ENCODE data around the gene ARHGEF28.

ARHGEF28 gene

GRCh38 chr5:73636408-73636807 lies 10.4 kb downstream of the ARHGEF28 start:
- H3K4me2 ChIP-seq (ENCODE audit: low read length) = no peak overlapping the region
- no peak overlapping the region for H2AK5ac ChIP-seq (ENCODE audit: low read length)
- H3K4me3 ChIP-seq (ENCODE audit: low read length) = no peak overlapping the region
- no peaks in the 10 kb centered on the region for H3K4me1 ChIP-seq (ENCODE audit: control insufficient read depth, low read depth, low read length)
- no peaks in the 10 kb centered on the region for H3K36me3 ChIP-seq (ENCODE audit: control insufficient read depth, insufficient read depth, low read length)
- no peak overlapping the region for H3K56ac ChIP-seq (ENCODE audit: low read length)
- no peak overlapping the region for H3K9ac ChIP-seq (ENCODE audit: low read length)
- H4K5ac ChIP-seq (ENCODE audit: low read length) = no peak overlapping the region
- no peak overlapping the region for H3K18ac ChIP-seq (ENCODE audit: low read length)
- H3K23ac ChIP-seq (ENCODE audit: low read length) = no peak overlapping the region
- no peaks in the 10 kb centered on the region for H3K79me2 ChIP-seq (ENCODE audit: control insufficient read depth, insufficient read depth, low read length)
- no peak overlapping the region for H2BK120ac ChIP-seq (ENCODE audit: low read depth, low read length)
- 100% methylated on average over 1 of the region's 3 CpGs for WGBS (ENCODE audit: extremely low coverage, insufficient coverage, low lambda C conversion rate)
- no peaks in the 10 kb centered on the region for H3K79me1 ChIP-seq (ENCODE audit: low read length)
- DNase-seq = no peak
- H3K27me3 ChIP-seq (ENCODE audit: insufficient read depth, low read length, poor library complexity) = no peaks in the 10 kb centered on the region
- H2BK15ac ChIP-seq (replicated peaks; ENCODE audit: low read depth) = no peak overlapping the region
- H3K27ac ChIP-seq (ENCODE audit: low read depth, low read length) = no peak overlapping the region
- H3K4ac ChIP-seq (ENCODE audit: low read depth, low read length) = no peak overlapping the region
- no peak overlapping the region for H4K8ac ChIP-seq (ENCODE audit: low read depth, low read length)
- no peak overlapping the region for H2BK5ac ChIP-seq (ENCODE audit: low read length)

- H3K23ac ChIP-seq (ENCODE audit: low read length) = no peak overlapping the region
- no peak overlapping the region for H3K18ac ChIP-seq (ENCODE audit: low read length)
- no peak overlapping the region for H3K27ac ChIP-seq (ENCODE audit: low read depth, low read length)
- H2BK120ac ChIP-seq (ENCODE audit: low read depth, low read length) = no peak overlapping the region
- H2BK15ac ChIP-seq (replicated peaks; ENCODE audit: low read depth) = no peak overlapping the region
- H3K79me1 ChIP-seq (ENCODE audit: low read length) = no peaks in the 10 kb centered on the region
- no peaks in the 10 kb centered on the region for H3K4me1 ChIP-seq (ENCODE audit: control insufficient read depth, low read depth, low read length)
- H4K5ac ChIP-seq (ENCODE audit: low read length) = no peak overlapping the region
- no peak overlapping the region for H3K4me3 ChIP-seq (ENCODE audit: low read length)
- H2BK5ac ChIP-seq (ENCODE audit: low read length) = no peak overlapping the region
- WGBS (ENCODE audit: extremely low coverage, insufficient coverage, low lambda C conversion rate) = no CpG with 5 or more reads among the region's 2 CpGs
- no peak overlapping the region for H3K56ac ChIP-seq (ENCODE audit: low read length)
- no peaks in the 10 kb centered on the region for H3K79me2 ChIP-seq (ENCODE audit: control insufficient read depth, insufficient read depth, low read length)
- no peak overlapping the region for H3K9ac ChIP-seq (ENCODE audit: low read length)
- H4K8ac ChIP-seq (ENCODE audit: low read depth, low read length) = no peak overlapping the region
- H3K27me3 ChIP-seq (ENCODE audit: insufficient read depth, low read length, poor library complexity) = no peaks in the 10 kb centered on the region
- H2AK5ac ChIP-seq (ENCODE audit: low read length) = no peak overlapping the region
- no peak overlapping the region for H3K4me2 ChIP-seq (ENCODE audit: low read length)
- no peak overlapping the region for H3K4ac ChIP-seq (ENCODE audit: low read depth, low read length)
- H3K36me3 ChIP-seq (ENCODE audit: control insufficient read depth, insufficient read depth, low read length) = no peaks in the 10 kb centered on the region
- DNase-seq = no peak
Observed at GRCh38 chr5:73637565-73637964, 11.6 kb downstream of the ARHGEF28 start.

GRCh38 chr5:73638344-73639095 lies 12.5 kb downstream of the ARHGEF28 start:
- Histone ChIP-seq H3K36me3 (ENCODE audit: control insufficient read depth, insufficient read depth, low read length) (no peaks in the 10 kb centered on the region), H3K4me1 (ENCODE audit: control insufficient read depth, low read depth, low read length) (no peaks in the 10 kb centered on the region), H3K27ac (ENCODE audit: low read depth, low read length) (no peak overlapping the region), H3K79me1 (ENCODE audit: low read length) (no peaks in the 10 kb centered on the region), H3K4me2 (ENCODE audit: low read length) (no peak overlapping the region), H3K9ac (ENCODE audit: low read length) (no peak overlapping the region), H3K56ac (ENCODE audit: low read length) (no peak overlapping the region), H3K4ac (ENCODE audit: low read depth, low read length) (no peak overlapping the region), H3K27me3 (ENCODE audit: insufficient read depth, low read length, poor library complexity) (no peaks in the 10 kb centered on the region), H4K8ac (ENCODE audit: low read depth, low read length) (no peak overlapping the region), H2BK120ac (ENCODE audit: low read depth, low read length) (no peak overlapping the region), H4K5ac (ENCODE audit: low read length) (no peak overlapping the region), H2BK5ac (ENCODE audit: low read length) (no peak overlapping the region), H3K79me2 (ENCODE audit: control insufficient read depth, insufficient read depth, low read length) (no peaks in the 10 kb centered on the region), H2BK15ac (replicated peaks; ENCODE audit: low read depth) (no peak overlapping the region), H3K4me3 (ENCODE audit: low read length) (no peak overlapping the region), H3K23ac (ENCODE audit: low read length) (no peak overlapping the region), H2AK5ac (ENCODE audit: low read length) (no peak overlapping the region), H3K18ac (ENCODE audit: low read length) (no peak overlapping the region)
- no CpG with 5 or more reads among the region's 4 CpGs for WGBS (ENCODE audit: extremely low coverage, insufficient coverage, low lambda C conversion rate)
- no peak for DNase-seq

GRCh38 chr5:73640861-73641320 lies 14.9 kb downstream of the ARHGEF28 start:
- Histone ChIP-seq H2BK15ac (replicated peaks; ENCODE audit: low read depth) (no peak overlapping the region), H3K27me3 (ENCODE audit: insufficient read depth, low read length, poor library complexity) (no peaks in the 10 kb centered on the region), H3K4me2 (ENCODE audit: low read length) (no peak overlapping the region), H3K79me1 (ENCODE audit: low read length) (no peaks in the 10 kb centered on the region), H3K18ac (ENCODE audit: low read length) (no peak overlapping the region), H3K23ac (ENCODE audit: low read length) (no peak overlapping the region), H3K56ac (ENCODE audit: low read length) (no peak overlapping the region), H3K4ac (ENCODE audit: low read depth, low read length) (no peak overlapping the region), H4K5ac (ENCODE audit: low read length) (no peak overlapping the region), H2BK120ac (ENCODE audit: low read depth, low read length) (no peak overlapping the region), H3K9ac (ENCODE audit: low read length) (no peak overlapping the region), H3K27ac (ENCODE audit: low read depth, low read length) (no peak overlapping the region), H2BK5ac (ENCODE audit: low read length) (no peak overlapping the region), H3K36me3 (ENCODE audit: control insufficient read depth, insufficient read depth, low read length) (no peaks in the 10 kb centered on the region), H3K4me3 (ENCODE audit: low read length) (no peak overlapping the region), H3K4me1 (ENCODE audit: control insufficient read depth, low read depth, low read length) (no peaks in the 10 kb centered on the region), H4K8ac (ENCODE audit: low read depth, low read length) (no peak overlapping the region), H2AK5ac (ENCODE audit: low read length) (no peak overlapping the region), H3K79me2 (ENCODE audit: control insufficient read depth, insufficient read depth, low read length) (no peaks in the 10 kb centered on the region)
- WGBS (ENCODE audit: extremely low coverage, insufficient coverage, low lambda C conversion rate) = no CpG with 5 or more reads among the region's 1 CpG
- DNase-seq = no peak

GRCh38 chr5:73641811-73642210 lies 15.8 kb downstream of the ARHGEF28 start:
- peak; percentile 13 for DNase-seq
- Histone ChIP-seq H4K8ac (ENCODE audit: low read depth, low read length) (no peak overlapping the region), H3K9ac (ENCODE audit: low read length) (no peak overlapping the region), H4K5ac (ENCODE audit: low read length) (no peak overlapping the region), H3K18ac (ENCODE audit: low read length) (no peak overlapping the region), H3K4me2 (ENCODE audit: low read length) (no peak overlapping the region), H3K79me1 (ENCODE audit: low read length) (no peaks in the 10 kb centered on the region), H3K4me3 (ENCODE audit: low read length) (no peak overlapping the region), H3K56ac (ENCODE audit: low read length) (no peak overlapping the region), H3K23ac (ENCODE audit: low read length) (no peak overlapping the region), H3K27ac (ENCODE audit: low read depth, low read length) (no peak overlapping the region), H2BK120ac (ENCODE audit: low read depth, low read length) (no peak overlapping the region), H3K79me2 (ENCODE audit: control insufficient read depth, insufficient read depth, low read length) (no peaks in the 10 kb centered on the region), H3K36me3 (ENCODE audit: control insufficient read depth, insufficient read depth, low read length) (no peaks in the 10 kb centered on the region), H3K27me3 (ENCODE audit: insufficient read depth, low read length, poor library complexity) (no peaks in the 10 kb centered on the region), H2BK15ac (replicated peaks; ENCODE audit: low read depth) (no peak overlapping the region), H3K4ac (ENCODE audit: low read depth, low read length) (no peak overlapping the region), H2AK5ac (ENCODE audit: low read length) (no peak overlapping the region), H2BK5ac (ENCODE audit: low read length) (no peak overlapping the region), H3K4me1 (ENCODE audit: control insufficient read depth, low read depth, low read length) (no peaks in the 10 kb centered on the region)
- no CpG with 5 or more reads among the region's 5 CpGs for WGBS (ENCODE audit: extremely low coverage, insufficient coverage, low lambda C conversion rate)

- no peaks in the 10 kb centered on the region for H3K36me3 ChIP-seq (ENCODE audit: control insufficient read depth, insufficient read depth, low read length)
- no peak overlapping the region for H3K4ac ChIP-seq (ENCODE audit: low read depth, low read length)
- no peaks in the 10 kb centered on the region for H3K79me2 ChIP-seq (ENCODE audit: control insufficient read depth, insufficient read depth, low read length)
- no peak overlapping the region for H3K27ac ChIP-seq (ENCODE audit: low read depth, low read length)
- H3K56ac ChIP-seq (ENCODE audit: low read length) = no peak overlapping the region
- no peak overlapping the region for H2BK15ac ChIP-seq (replicated peaks; ENCODE audit: low read depth)
- no CpG with 5 or more reads among the region's 4 CpGs for WGBS (ENCODE audit: extremely low coverage, insufficient coverage, low lambda C conversion rate)
- no peak overlapping the region for H4K5ac ChIP-seq (ENCODE audit: low read length)
- no peak overlapping the region for H3K4me2 ChIP-seq (ENCODE audit: low read length)
- no peaks in the 10 kb centered on the region for H3K4me1 ChIP-seq (ENCODE audit: control insufficient read depth, low read depth, low read length)
- H3K27me3 ChIP-seq (ENCODE audit: insufficient read depth, low read length, poor library complexity) = no peaks in the 10 kb centered on the region
- no peak overlapping the region for H3K4me3 ChIP-seq (ENCODE audit: low read length)
- no peak for DNase-seq
- H3K18ac ChIP-seq (ENCODE audit: low read length) = no peak overlapping the region
- H3K9ac ChIP-seq (ENCODE audit: low read length) = no peak overlapping the region
- no peak overlapping the region for H2BK120ac ChIP-seq (ENCODE audit: low read depth, low read length)
- H3K23ac ChIP-seq (ENCODE audit: low read length) = no peak overlapping the region
- H3K79me1 ChIP-seq (ENCODE audit: low read length) = no peaks in the 10 kb centered on the region
- H2BK5ac ChIP-seq (ENCODE audit: low read length) = no peak overlapping the region
- no peak overlapping the region for H4K8ac ChIP-seq (ENCODE audit: low read depth, low read length)
- H2AK5ac ChIP-seq (ENCODE audit: low read length) = no peak overlapping the region
Observed at GRCh38 chr5:73642344-73642743, 16.3 kb downstream of the ARHGEF28 start.
